Subcutaneous adipose tissue (tissue), 4 donors: ENCODE results near the gene IBA57. TPM values are rescaled to one million over a fixed set of nuclear protein-coding genes. Genes with fewer than 3 reads are reported as not detected.

Experiments used
- CTCF ChIP-seq: fragments of 450-650 bp; IDR thresholded peaks from one replicate; pipeline ENCODE4 v1.5.1; 2016; ENCODE audit warnings: low read depth, mild to moderate bottlenecking, control low read depth, antibody characterized with exemption, moderate library complexity
- total RNA-seq, 4 donors: library from RNA; depleted of rRNA; stranded (reverse); fragments of >200 nt; gene quantifications; one replicate each; pipeline ENCODE4 v1.1.0, GENCODE V29; 2016

Gene IBA57
- total RNA-seq, 4 donors from 2014 or later = 2.8 to 9.0 (median 4.4) TPM

- no peak for TF ChIP-seq CTCF
Measured at GRCh38 chr1:228145463-228146416, 19.9 kb upstream of the IBA57 start.

- no peak for TF ChIP-seq CTCF
Measured at GRCh38 chr1:228146417-228147150, 19.0 kb upstream of the IBA57 start.

- no peak for TF ChIP-seq CTCF
Measured at GRCh38 chr1:228147151-228147693, 18.4 kb upstream of the IBA57 start.

- no peak for TF ChIP-seq CTCF
Measured at GRCh38 chr1:228147768-228148167, 17.8 kb upstream of the IBA57 start.

- no peak for TF ChIP-seq CTCF
Measured at GRCh38 chr1:228148196-228148861, 17.3 kb upstream of the IBA57 start.

- TF ChIP-seq CTCF = no peak
Measured at GRCh38 chr1:228148935-228149405, 16.6 kb upstream of the IBA57 start.
